Cardiac muscle cell (in vitro differentiated cells and primary cell): ENCODE measurements around the gene UQCRQ. TPM values are rescaled to one million over a fixed set of nuclear protein-coding genes. Genes with fewer than 3 reads are reported as not detected.

Source experiments
- DNase-seq, 2 donors: peaks; one replicate each; pipeline versions ENCODE4 v3.0.0 to v3.0.0-alpha.2; 2010 to 2017; ENCODE audit warnings: low read depth in 1 of 2, low spot score in 1 of 2
- H3K27ac ChIP-seq: fragments of 200-600 bp; sonication (generic); 2 replicates; pipeline ENCODE4 v1.5.1; 2016
- H3K27me3 ChIP-seq: fragments of 200-600 bp; sonication (generic); 2 replicates; pipeline ENCODE4 v1.6.0; 2016; ENCODE audit warnings: control low read depth
- H3K36me3 ChIP-seq: fragments of 200-600 bp; sonication (generic); 2 replicates; pipeline ENCODE4 v1.5.1; 2016; ENCODE audit warnings: control low read depth
- H3K4me1 ChIP-seq: fragments of 200-600 bp; sonication (generic); 2 replicates; pipeline ENCODE4 v1.8.1; 2017; ENCODE audit warnings: low read depth, mild to moderate bottlenecking, mixed run types
- H3K4me3 ChIP-seq: fragments of 200-600 bp; sonication (generic); 2 replicates; pipeline ENCODE4 v1.5.1; 2016; ENCODE audit warnings: mild to moderate bottlenecking
- H3K9me3 ChIP-seq: fragments of 200-600 bp; sonication (generic); 2 replicates; pipeline ENCODE4 v1.5.1; 2017; ENCODE audit warnings: low read depth, mild to moderate bottlenecking, control low read depth
- CTCF ChIP-seq: IDR thresholded peaks from 2 replicates; pipeline ENCODE4 v1.5.1; 2012; ENCODE audit warnings: low read depth, mild to moderate bottlenecking, low read length
- polyA plus RNA-seq: library from polyadenylated mRNA; unstranded; fragments of >200 nt; fragmentation: Nextera tagmentation; extraction: Ambion mirVana; gene quantifications from 2 replicates; pipeline ENCODE4 v1.2.1, GENCODE V29; 2016
- total RNA-seq: library from RNA; depleted of rRNA; stranded (reverse); fragments of >200 nt; gene quantifications from 2 replicates; pipeline ENCODE4 v1.2.3, GENCODE V29; 2016

UQCRQ gene
- total and polyA plus RNA-seq, 2 experiments from 2014 or later: 97.0 to 1,297 TPM

- DNase-seq: peak in 1 of 2 donors; percentile 65
- Histone ChIP-seq H3K27ac (no peak overlapping the region), H3K4me1 (no peaks in the 10 kb centered on the region), H3K9me3 (no peaks in the 10 kb centered on the region), H3K27me3 (no peaks in the 10 kb centered on the region), H3K36me3 (no peaks in the 10 kb centered on the region), H3K4me3 (no peak overlapping the region)
- TF ChIP-seq CTCF: no peak
These were observed 25.1 kb upstream of the UQCRQ start for GRCh38 chr5:132841305-132841704.

- no peak for TF ChIP-seq CTCF
- Histone ChIP-seq H3K4me3 (no peak overlapping the region), H3K36me3 (no peaks in the 10 kb centered on the region), H3K27me3 (no peaks in the 10 kb centered on the region), H3K27ac (no peak overlapping the region), H3K4me1 (no peaks in the 10 kb centered on the region), H3K9me3 (no peaks in the 10 kb centered on the region)
- DNase-seq: no peak
These were observed 18.2 kb upstream of the UQCRQ start for GRCh38 chr5:132848270-132848669.

- no peak overlapping the region for H3K27ac ChIP-seq
- H3K36me3 ChIP-seq: no peaks in the 10 kb centered on the region
- peaks cover 4% of the 10 kb centered on the region for H3K4me1 ChIP-seq
- H3K4me3 ChIP-seq: no peak overlapping the region
- no peaks in the 10 kb centered on the region for H3K9me3 ChIP-seq
- no peaks in the 10 kb centered on the region for H3K27me3 ChIP-seq
- no peak for TF ChIP-seq CTCF
- DNase-seq: no peak
These were observed 17.1 kb upstream of the UQCRQ start for GRCh38 chr5:132849347-132849746.

GRCh38 chr5:132850066-132850465 is 16.4 kb upstream of the UQCRQ start:
- no peak for DNase-seq
- Histone ChIP-seq H3K9me3 (no peaks in the 10 kb centered on the region), H3K27me3 (no peaks in the 10 kb centered on the region), H3K27ac (no peak overlapping the region), H3K4me3 (no peak overlapping the region), H3K36me3 (no peaks in the 10 kb centered on the region), H3K4me1 (peaks cover 5% of the 10 kb centered on the region)
- no peak for TF ChIP-seq CTCF

- DNase-seq: no peak
- peaks cover 5% of the 10 kb centered on the region for H3K4me1 ChIP-seq
- H3K9me3 ChIP-seq: no peaks in the 10 kb centered on the region
- H3K36me3 ChIP-seq: no peaks in the 10 kb centered on the region
- no peaks in the 10 kb centered on the region for H3K27me3 ChIP-seq
- no peak overlapping the region for H3K27ac ChIP-seq
- TF ChIP-seq CTCF: no peak
- no peak overlapping the region for H3K4me3 ChIP-seq
These were observed 13.1 kb upstream of the UQCRQ start for GRCh38 chr5:132853323-132853722.

GRCh38 chr5:132853790-132854189 is 12.7 kb upstream of the UQCRQ start:
- no peaks in the 10 kb centered on the region for H3K9me3 ChIP-seq
- no peak overlapping the region for H3K4me3 ChIP-seq
- H3K4me1 ChIP-seq: peaks cover 5% of the 10 kb centered on the region
- no peak overlapping the region for H3K27ac ChIP-seq
- no peak for TF ChIP-seq CTCF
- no peak for DNase-seq
- H3K36me3 ChIP-seq: no peaks in the 10 kb centered on the region
- no peaks in the 10 kb centered on the region for H3K27me3 ChIP-seq
